OCI-LY3 (cell line): ENCODE data around the gene WDR75.

Experiments used
- H2AFZ ChIP-seq: fragments of 200-600, 300-600 bp; shearing (Covaris generic); 2 replicates; pipeline ENCODE4 v1.6.0; 2014; ENCODE audit warnings: antibody characterized with exemption, low read depth, low read length
- H3K27ac ChIP-seq: fragments of 200-600, 300-600 bp; sonication (generic); 2 replicates; pipeline ENCODE4 v1.5.1; 2014; ENCODE audit warnings: mild to moderate bottlenecking, low read length, moderate library complexity, mixed read lengths
- H3K27me3 ChIP-seq: fragments of 200-600, 300-600 bp; sonication (generic); 2 replicates; pipeline ENCODE4 v1.6.1; 2014; ENCODE audit warnings: low read depth, low read length, mixed read lengths
- H3K36me3 ChIP-seq: fragments of 200-600, 300-600 bp; sonication (generic); replicated peaks from 2 replicates; pipeline ENCODE3; 2014; ENCODE audit warnings: low read depth, low read length, mixed read lengths
- H3K4me1 ChIP-seq: fragments of 300-600, 200-600 bp; sonication (generic); 2 replicates; pipeline ENCODE4 v1.6.1; 2014; ENCODE audit warnings: low read length, mixed read lengths
- H3K4me2 ChIP-seq: fragments of 200-600, 300-600 bp; sonication (generic); 2 replicates; pipeline ENCODE4 v1.6.1; 2014; ENCODE audit warnings: low read length, mixed read lengths
- H3K4me3 ChIP-seq: fragments of 300-600, 200-600 bp; sonication (generic); 2 replicates; pipeline ENCODE4 v1.5.1; 2014; ENCODE audit warnings: antibody characterized with exemption, mild to moderate bottlenecking, low read length, moderate library complexity
- H3K79me2 ChIP-seq: fragments of 300-600, 200-600 bp; shearing (Covaris generic); 2 replicates; pipeline ENCODE4 v1.6.1; 2014; ENCODE audit warnings: mild to moderate bottlenecking, low read length, mixed read lengths
- H3K9ac ChIP-seq: fragments of 300-600, 200-600 bp; shearing (Covaris generic); 2 replicates; pipeline ENCODE4 v1.6.0; 2014; ENCODE audit warnings: mild to moderate bottlenecking, low read length, moderate library complexity
- H3K9me3 ChIP-seq: fragments of 200-600, 300-600 bp; shearing (Covaris generic); 2 replicates; pipeline ENCODE4 v1.6.1; 2014; ENCODE audit warnings: low read length, mixed read lengths; ENCODE audit not compliant: insufficient read depth
- H4K20me1 ChIP-seq: fragments of 200-600, 300-600 bp; sonication (generic); 2 replicates; pipeline ENCODE4 v1.6.1; 2016; ENCODE audit warnings: low read length, mixed read lengths; ENCODE audit not compliant: insufficient read depth
- CTCF ChIP-seq: fragments of 200-600, 300-600 bp; sonication (generic); IDR thresholded peaks from 2 replicates; pipeline ENCODE4 v1.5.1; 2014; ENCODE audit warnings: antibody characterized with exemption, low read length, low read depth
- EZH2phosphoT487 ChIP-seq: fragments of 200-600 bp; shearing (Covaris generic); IDR thresholded peaks from 2 replicates; pipeline ENCODE4 v1.6.1; 2018; ENCODE audit warnings: antibody characterized with exemption, mixed run types, low read depth

Gene WDR75

DNA sequence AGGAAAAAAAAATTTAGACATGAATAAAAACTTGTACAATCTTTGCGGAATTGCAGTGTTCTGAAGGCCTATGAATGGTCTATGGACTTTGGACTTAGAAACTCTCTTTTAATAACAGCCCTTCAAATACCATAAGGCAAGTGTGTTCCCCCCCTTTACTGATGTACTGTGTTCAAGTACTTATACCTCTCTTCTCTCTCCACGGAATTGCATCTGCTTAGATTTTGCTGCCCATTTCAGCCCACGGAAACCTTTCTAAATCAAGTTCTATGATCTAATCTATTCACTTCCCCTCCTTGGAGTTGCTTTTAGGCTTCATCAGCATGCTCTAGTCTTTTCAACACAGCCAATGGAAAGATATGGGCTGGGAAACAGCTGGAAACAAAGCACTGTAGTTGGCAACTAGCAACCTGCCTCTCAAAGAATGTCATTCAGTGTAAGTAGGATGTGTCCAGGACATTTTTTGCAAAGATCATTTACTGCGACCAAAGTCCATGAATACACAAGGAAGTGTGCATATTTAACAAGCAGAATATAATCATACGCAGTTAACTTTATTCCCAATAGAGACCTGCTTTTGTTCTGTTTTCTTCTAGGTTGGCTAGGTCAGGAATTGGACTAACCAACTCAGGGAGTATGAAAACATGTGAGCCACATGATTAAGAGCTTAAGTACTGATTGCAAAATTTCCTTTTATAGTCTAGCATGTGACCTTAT, 81.3 kb downstream of the WDR75 start:
- no peak overlapping the region for H3K4me2 ChIP-seq
- H3K4me3 ChIP-seq: no peak overlapping the region
- H3K79me2 ChIP-seq: no peaks in the 10 kb centered on the region
- H3K9me3 ChIP-seq: no peaks in the 10 kb centered on the region
- TF ChIP-seq CTCF: no peak
- TF ChIP-seq EZH2phosphoT487: no peak
- H2AFZ ChIP-seq: no peak overlapping the region
- H4K20me1 ChIP-seq: no peaks in the 10 kb centered on the region
- H3K36me3 ChIP-seq: no peaks in the 10 kb centered on the region
- H3K27ac ChIP-seq: no peak overlapping the region
- H3K4me1 ChIP-seq: no peaks in the 10 kb centered on the region
- no peak overlapping the region for H3K9ac ChIP-seq
- H3K27me3 ChIP-seq: no peaks in the 10 kb centered on the region

DNA sequence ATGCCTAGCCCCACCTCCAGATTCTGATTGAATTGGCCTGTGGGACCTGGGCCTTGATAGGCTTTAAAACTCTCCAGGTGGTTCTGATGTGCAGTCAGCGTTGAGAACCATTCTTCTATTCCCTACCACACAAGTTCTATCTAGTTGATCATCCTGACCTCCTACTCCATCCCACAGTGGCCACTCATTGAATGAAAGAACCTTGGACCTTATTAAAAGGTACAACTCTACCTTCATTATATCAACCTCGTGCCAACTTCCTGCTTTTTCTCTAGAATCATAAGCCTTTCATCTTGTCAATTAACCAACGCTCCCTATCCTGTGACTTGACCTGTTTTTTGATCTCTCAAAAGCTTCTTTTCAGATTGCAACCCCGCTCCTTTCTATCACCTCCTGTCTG, 83.5 kb downstream of the WDR75 start:
- Histone ChIP-seq H3K9ac (no peak overlapping the region), H3K79me2 (no peaks in the 10 kb centered on the region), H3K27ac (no peak overlapping the region), H3K4me3 (no peak overlapping the region), H4K20me1 (no peaks in the 10 kb centered on the region), H3K9me3 (no peaks in the 10 kb centered on the region), H3K27me3 (no peaks in the 10 kb centered on the region), H3K4me1 (no peaks in the 10 kb centered on the region), H2AFZ (no peak overlapping the region), H3K36me3 (no peaks in the 10 kb centered on the region), H3K4me2 (no peak overlapping the region)
- TF ChIP-seq EZH2phosphoT487: no peak
- no peak for TF ChIP-seq CTCF
